ENCODE data around the gene RBM22. TPM values are rescaled to one million over a fixed set of nuclear protein-coding genes. Genes with fewer than 3 reads are reported as not detected.
A peak's percentile ranks its signal among the peaks of the same experiment; 100 is the strongest.

Gene RBM22
- total and polyA plus RNA-seq, 9 donors, result 32.0 to 44.9 (median 40.4) TPM

DNA sequence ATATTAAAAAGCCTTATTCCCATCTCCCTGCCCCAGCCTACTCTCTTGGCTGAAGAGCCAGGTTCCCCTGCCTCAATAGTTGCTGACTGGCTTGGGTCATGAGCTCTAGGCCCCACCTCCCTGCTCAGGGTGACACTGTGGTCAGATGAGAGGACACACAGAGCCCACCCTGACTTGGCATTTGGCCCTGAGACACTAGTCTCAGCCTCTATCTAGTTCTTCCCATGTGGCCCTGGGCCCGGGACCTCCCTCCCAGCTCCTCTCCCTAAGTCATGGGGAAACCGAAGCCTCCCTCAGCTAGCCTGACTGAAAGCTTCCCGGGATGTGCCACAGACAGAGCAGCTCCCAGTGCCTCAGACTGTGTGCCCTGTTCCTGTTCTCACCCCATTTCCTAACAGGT is 45.6 kb downstream of the RBM22 start:
- Histone ChIP-seq H3K4me3 (ENCODE audit: low read length) (no peak overlapping the region), H3K27ac (ENCODE audit: low read length) (no peak overlapping the region)
- no CpG with 5 or more reads among the region's 3 CpGs for WGBS (ENCODE audit: insufficient coverage)

DNA sequence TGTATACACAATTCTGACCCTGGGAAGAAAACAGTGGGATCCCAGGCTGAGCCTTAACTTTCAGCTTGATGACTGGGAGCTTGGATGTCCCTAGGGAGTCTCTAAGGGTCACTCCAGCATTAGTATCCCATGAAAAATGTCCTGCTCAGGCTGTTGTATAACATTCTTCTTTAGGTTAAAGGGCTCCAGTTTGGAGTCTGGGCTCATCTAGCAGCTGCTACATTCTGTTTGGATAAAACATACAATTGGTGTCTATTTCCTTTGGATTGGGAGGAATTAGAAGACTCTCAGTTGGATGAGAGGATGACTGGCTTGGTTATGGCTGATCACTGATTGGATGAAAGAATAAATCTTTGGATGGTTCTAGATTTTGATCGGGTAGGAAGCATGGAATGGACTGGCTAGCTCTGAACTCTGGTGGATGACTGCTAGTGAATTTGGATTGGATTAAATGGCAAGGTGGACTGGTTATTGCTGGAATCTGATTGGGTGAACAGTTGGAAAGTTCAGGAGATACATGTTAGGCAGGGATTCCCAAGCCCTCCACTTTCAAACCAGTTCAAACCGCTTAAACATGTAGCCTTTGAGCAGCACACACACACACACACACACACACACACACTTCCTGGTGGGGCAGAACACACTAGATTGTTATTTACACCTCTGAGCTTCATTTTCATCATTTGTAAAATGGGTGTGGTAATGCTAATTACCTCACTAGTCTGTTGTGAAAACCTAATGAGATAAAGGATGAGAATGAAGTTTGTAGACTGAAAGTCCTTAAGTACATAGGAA is 46.9 kb downstream of the RBM22 start:
- H3K27ac ChIP-seq (ENCODE audit: low read length), result peak overlapping the region; percentile 16

More for the DNA sequence above, 45.6 kb downstream of the RBM22 start:
- Histone ChIP-seq H3K9me3 (replicated peaks; ENCODE audit: control insufficient read depth, low read depth, low read length) (no peaks in the 10 kb centered on the region), H3K27me3 (ENCODE audit: control insufficient read depth, insufficient read depth, low read length) (no peaks in the 10 kb centered on the region), H3K4me1 (ENCODE audit: control insufficient read depth, insufficient read depth, low read length) (peaks cover 79% of the 10 kb centered on the region), H3K36me3 (ENCODE audit: control insufficient read depth, insufficient read depth, low read length) (peaks cover 8% of the 10 kb centered on the region)
- DNase-seq, result no peak

DNA sequence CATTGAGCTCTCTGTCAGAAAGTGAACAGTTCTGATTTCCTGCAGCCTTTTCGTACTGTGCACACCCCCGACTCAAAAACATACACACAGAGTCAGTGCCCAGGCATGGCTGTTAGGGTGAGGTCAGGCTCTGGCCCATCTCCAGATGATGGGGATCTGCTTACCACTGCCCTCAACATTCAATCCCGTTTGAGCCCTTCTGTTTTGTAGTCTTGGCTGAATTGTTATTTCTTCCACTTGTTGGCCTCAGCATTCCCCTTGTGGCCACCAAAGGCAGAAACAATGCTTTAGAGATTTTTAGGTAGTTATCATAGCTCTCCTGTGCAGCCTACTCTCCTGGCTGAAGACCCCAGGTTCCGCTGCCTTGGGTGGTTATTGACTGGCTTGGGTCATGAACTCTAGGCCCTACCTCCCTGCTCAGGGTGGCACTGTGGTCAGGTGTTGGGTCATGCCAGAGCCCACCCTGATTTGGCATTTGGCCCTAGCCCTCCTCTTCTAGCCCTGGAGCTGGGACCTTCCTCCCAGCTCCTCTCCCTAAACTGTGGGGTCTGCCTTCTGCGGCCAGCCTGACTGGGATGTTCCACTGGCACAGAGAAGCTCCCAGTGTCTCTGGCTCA is 47.6 kb downstream of the RBM22 start:
- Histone ChIP-seq H3K27ac (ENCODE audit: low read length) (peak overlapping the region; percentile 16), H3K36me3 (ENCODE audit: control insufficient read depth, insufficient read depth, low read length) (peaks cover 28% of the 10 kb centered on the region), H3K4me3 (ENCODE audit: low read length) (no peak overlapping the region), H3K4me1 (ENCODE audit: control insufficient read depth, insufficient read depth, low read length) (peaks cover 78% of the 10 kb centered on the region), H3K9me3 (replicated peaks; ENCODE audit: control insufficient read depth, low read depth, low read length) (no peaks in the 10 kb centered on the region), H3K27me3 (ENCODE audit: control insufficient read depth, insufficient read depth, low read length) (no peaks in the 10 kb centered on the region)
- 79% methylated on average over 4 of the region's 5 CpGs for WGBS (ENCODE audit: insufficient coverage)
- peak; percentile 58 for DNase-seq

More for the DNA sequence above, 46.9 kb downstream of the RBM22 start:
- no peak for DNase-seq
- 50% methylated on average over 1 of the region's 2 CpGs for WGBS (ENCODE audit: insufficient coverage)
- Histone ChIP-seq H3K9me3 (replicated peaks; ENCODE audit: control insufficient read depth, low read depth, low read length) (no peaks in the 10 kb centered on the region), H3K36me3 (ENCODE audit: control insufficient read depth, insufficient read depth, low read length) (peaks cover 21% of the 10 kb centered on the region), H3K4me3 (ENCODE audit: low read length) (no peak overlapping the region), H3K4me1 (ENCODE audit: control insufficient read depth, insufficient read depth, low read length) (peaks cover 78% of the 10 kb centered on the region), H3K27me3 (ENCODE audit: control insufficient read depth, insufficient read depth, low read length) (no peaks in the 10 kb centered on the region)

DNA sequence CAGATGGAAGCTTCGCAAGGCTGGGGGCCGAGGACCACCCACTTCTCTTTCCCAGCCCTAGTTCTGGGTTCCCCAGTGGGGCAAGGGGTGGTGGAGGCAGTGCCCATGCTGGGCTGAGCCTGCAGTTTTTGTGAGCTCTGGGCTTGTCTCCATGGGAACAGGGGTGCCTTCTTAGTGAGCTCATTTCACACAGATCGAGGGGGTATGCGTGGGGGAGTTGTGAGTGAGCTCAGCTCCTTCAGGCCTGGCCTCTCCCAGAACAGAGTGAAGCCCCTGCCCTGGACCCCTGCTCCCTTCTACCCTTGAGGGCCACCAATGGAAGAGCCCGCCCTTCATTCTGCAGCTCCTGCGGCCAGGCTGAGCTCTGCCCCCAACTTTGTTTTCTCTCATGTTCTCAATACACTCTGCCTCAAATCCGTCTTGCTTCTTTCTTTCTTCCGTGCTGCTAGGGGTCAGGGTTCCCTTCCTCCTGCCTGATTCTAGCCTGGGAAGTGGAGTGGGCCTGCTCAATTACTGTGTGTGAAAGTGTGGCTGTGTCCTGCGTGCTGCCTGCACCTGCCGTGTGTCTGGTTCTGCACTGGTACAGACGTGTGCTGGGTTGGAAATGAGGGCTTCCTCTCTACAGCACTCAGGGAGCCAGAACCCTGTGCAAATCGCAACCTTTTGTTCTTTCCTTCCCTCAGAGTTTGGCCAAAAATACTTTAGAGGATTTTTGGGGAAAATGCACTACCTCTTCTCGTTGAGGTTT is 48.8 kb downstream of the RBM22 start:
- WGBS (ENCODE audit: insufficient coverage), result 80% methylated on average over 5 of the region's 13 CpGs
- peaks cover 78% of the 10 kb centered on the region for H3K4me1 ChIP-seq (ENCODE audit: control insufficient read depth, insufficient read depth, low read length)
- H3K27ac ChIP-seq (ENCODE audit: low read length), result no peak overlapping the region

DNA sequence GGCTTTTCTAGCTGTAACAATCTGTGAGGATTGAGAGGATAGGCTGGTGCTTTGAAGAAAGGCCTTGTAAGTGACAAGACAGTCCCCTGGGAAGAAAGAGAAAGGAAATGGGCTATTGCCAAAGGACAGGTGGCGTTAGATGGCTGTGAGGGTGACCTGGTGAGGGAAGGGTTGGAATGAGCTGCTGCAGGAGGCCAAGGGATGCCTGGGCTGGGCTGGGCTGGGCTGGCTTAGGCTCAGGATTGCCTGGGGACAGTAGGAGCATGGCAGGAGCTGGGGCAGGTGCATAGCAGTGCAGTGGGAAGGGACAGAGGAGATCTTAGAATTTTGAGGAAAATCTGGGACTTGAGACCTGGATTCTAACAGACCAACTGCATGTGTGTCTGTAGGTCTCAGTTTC is 49.5 kb downstream of the RBM22 start:
- peaks cover 28% of the 10 kb centered on the region for H3K36me3 ChIP-seq (ENCODE audit: control insufficient read depth, insufficient read depth, low read length)
- DNase-seq, result peak; percentile 19
- H3K27ac ChIP-seq (ENCODE audit: low read length), result no peak overlapping the region
- H3K9me3 ChIP-seq (replicated peaks; ENCODE audit: control insufficient read depth, low read depth, low read length), result no peaks in the 10 kb centered on the region
- 56% methylated on average over 1 of the region's 1 CpG for WGBS (ENCODE audit: insufficient coverage)
- H3K27me3 ChIP-seq (ENCODE audit: control insufficient read depth, insufficient read depth, low read length), result no peaks in the 10 kb centered on the region
- no peak overlapping the region for H3K4me3 ChIP-seq (ENCODE audit: low read length)
- peaks cover 76% of the 10 kb centered on the region for H3K4me1 ChIP-seq (ENCODE audit: control insufficient read depth, insufficient read depth, low read length)

More for the DNA sequence above, 48.8 kb downstream of the RBM22 start:
- no peaks in the 10 kb centered on the region for H3K9me3 ChIP-seq (replicated peaks; ENCODE audit: control insufficient read depth, low read depth, low read length)
- H3K27me3 ChIP-seq (ENCODE audit: control insufficient read depth, insufficient read depth, low read length), result no peaks in the 10 kb centered on the region
- DNase-seq, result no peak
- H3K36me3 ChIP-seq (ENCODE audit: control insufficient read depth, insufficient read depth, low read length), result peaks cover 28% of the 10 kb centered on the region
- H3K4me3 ChIP-seq (ENCODE audit: low read length), result no peak overlapping the region

DNA sequence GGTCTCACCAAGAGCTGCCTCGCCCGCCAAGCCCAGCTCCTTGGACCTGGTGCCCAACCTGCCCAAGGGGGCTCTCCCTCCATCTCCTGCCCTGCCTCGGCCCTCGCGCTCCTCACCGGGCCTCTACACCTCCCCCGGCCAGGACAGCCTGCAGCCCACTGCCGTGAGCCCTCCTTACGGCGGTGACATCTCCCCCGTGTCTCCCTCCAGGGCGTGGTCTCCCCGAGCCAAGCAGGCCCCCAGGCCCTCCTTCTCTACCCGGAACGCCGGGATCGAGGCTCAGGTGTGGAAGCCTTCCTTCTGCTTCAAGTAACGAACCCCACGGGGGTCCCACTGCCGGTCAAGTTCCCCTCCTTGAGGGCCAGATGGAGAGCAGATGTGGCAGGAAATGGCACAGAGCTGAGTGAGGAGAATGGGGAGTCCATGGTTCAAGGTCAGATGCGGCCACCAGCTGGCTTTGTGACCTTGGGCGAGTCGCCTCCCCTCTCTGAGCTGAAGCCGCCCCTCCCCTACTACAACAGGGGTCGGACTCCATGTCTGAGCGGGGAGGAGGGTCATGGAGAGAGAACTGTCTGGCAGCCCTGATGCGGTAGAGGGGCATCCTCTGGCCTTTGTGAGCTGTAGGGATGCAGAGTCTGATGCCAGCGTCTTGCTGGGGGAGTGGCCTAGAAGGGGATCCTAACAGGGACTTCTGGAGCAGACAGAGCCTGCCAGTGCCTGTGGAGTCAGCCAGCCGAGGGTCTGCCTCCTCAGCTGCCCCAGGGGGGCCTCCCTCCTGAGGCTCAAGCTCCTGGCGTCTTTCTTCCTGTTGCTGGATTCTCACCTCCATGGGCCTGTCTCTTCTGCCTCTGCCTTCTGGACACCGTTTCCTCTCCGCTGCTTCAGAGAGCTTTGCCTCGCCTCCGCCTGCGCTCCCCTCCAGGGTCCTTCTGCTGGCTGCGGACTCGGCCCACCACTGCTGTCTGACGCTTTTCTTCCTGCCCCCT is 50.5 kb downstream of the RBM22 start:
- H3K4me1 ChIP-seq (ENCODE audit: control insufficient read depth, insufficient read depth, low read length), result peaks cover 74% of the 10 kb centered on the region
- no peak overlapping the region for H3K27ac ChIP-seq (ENCODE audit: low read length)
- peak; percentile 7 for DNase-seq

DNA sequence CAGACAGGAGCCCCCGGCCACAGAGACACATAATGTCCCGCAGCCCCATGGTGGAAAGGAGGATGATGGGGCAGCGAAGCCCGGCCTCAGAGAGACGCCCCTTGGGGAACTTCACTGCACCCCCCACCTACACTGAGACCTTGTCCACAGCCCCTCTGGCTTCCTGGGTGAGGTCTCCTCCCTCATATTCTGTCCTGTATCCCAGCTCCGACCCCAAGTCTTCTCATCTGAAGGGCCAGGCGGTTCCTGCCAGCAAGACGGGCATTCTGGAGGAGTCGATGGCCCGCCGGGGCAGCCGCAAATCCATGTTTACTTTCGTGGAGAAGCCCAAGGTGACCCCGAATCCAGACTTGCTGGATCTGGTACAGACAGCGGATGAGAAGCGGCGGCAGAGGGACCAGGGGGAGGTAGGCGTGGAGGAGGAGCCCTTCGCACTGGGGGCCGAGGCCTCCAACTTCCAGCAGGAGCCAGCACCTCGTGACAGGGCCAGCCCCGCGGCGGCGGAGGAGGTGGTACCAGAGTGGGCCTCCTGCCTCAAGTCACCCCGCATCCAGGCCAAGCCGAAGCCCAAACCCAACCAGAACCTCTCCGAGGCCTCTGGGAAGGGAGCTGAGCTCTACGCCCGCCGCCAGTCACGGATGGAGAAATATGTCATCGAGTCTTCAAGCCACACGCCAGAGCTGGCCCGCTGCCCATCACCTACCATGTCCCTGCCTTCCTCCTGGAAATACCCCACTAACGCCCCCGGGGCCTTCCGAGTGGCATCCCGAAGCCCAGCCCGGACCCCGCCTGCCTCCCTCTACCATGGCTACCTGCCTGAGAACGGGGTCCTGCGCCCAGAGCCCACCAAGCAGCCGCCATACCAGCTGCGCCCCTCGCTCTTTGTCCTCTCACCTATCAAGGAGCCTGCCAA is 51.5 kb downstream of the RBM22 start:
- Histone ChIP-seq H3K4me3 (ENCODE audit: low read length) (no peak overlapping the region), H3K9me3 (replicated peaks; ENCODE audit: control insufficient read depth, low read depth, low read length) (no peaks in the 10 kb centered on the region), H3K27ac (ENCODE audit: low read length) (no peak overlapping the region), H3K27me3 (ENCODE audit: control insufficient read depth, insufficient read depth, low read length) (no peaks in the 10 kb centered on the region), H3K4me1 (ENCODE audit: control insufficient read depth, insufficient read depth, low read length) (peaks cover 83% of the 10 kb centered on the region), H3K36me3 (ENCODE audit: control insufficient read depth, insufficient read depth, low read length) (peaks cover 28% of the 10 kb centered on the region)
- 91% methylated on average over 44 of the region's 46 CpGs for WGBS (ENCODE audit: insufficient coverage)
- DNase-seq, result no peak

More for the DNA sequence above, 50.5 kb downstream of the RBM22 start:
- no peaks in the 10 kb centered on the region for H3K9me3 ChIP-seq (replicated peaks; ENCODE audit: control insufficient read depth, low read depth, low read length)
- 67% methylated on average over 26 of the region's 38 CpGs for WGBS (ENCODE audit: insufficient coverage)
- no peak overlapping the region for H3K4me3 ChIP-seq (ENCODE audit: low read length)
- peaks cover 28% of the 10 kb centered on the region for H3K36me3 ChIP-seq (ENCODE audit: control insufficient read depth, insufficient read depth, low read length)
- H3K27me3 ChIP-seq (ENCODE audit: control insufficient read depth, insufficient read depth, low read length), result no peaks in the 10 kb centered on the region

DNA sequence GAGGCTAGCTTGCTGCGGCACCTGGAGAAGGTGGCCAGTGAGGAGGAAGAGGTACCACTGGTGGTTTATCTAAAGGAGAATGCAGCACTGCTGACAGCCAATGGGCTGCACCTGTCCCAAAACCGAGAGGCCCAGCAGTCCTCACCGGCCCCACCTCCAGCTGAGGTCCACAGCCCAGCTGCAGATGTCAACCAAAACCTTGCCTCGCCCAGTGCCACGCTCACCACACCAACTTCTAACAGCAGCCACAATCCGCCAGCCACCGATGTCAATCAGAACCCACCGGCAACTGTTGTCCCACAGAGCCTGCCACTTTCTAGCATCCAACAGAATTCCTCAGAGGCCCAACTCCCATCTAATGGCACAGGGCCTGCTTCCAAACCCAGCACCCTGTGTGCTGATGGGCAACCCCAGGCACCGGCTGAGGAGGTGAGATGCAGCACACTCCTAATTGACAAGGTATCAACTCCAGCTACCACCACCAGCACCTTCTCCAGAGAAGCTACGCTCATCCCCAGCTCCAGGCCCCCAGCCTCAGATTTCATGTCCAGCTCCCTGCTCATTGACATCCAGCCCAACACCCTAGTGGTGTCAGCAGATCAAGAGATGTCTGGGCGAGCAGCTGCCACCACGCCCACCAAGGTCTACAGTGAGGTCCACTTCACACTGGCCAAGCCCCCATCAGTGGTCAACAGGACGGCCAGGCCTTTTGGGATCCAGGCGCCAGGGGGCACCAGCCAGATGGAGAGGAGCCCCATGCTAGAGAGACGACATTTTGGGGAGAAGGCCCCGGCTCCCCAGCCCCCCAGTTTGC is 52.4 kb downstream of the RBM22 start:
- no peak overlapping the region for H3K4me3 ChIP-seq (ENCODE audit: low read length)
- 85% methylated on average over 15 of the region's 16 CpGs for WGBS (ENCODE audit: insufficient coverage)
- H3K4me1 ChIP-seq (ENCODE audit: control insufficient read depth, insufficient read depth, low read length), result peaks cover 85% of the 10 kb centered on the region
- no peaks in the 10 kb centered on the region for H3K27me3 ChIP-seq (ENCODE audit: control insufficient read depth, insufficient read depth, low read length)
- H3K36me3 ChIP-seq (ENCODE audit: control insufficient read depth, insufficient read depth, low read length), result peaks cover 28% of the 10 kb centered on the region
- peak overlapping the region; percentile 63 for H3K27ac ChIP-seq (ENCODE audit: low read length)
- no peaks in the 10 kb centered on the region for H3K9me3 ChIP-seq (replicated peaks; ENCODE audit: control insufficient read depth, low read depth, low read length)
- DNase-seq, result no peak
